HG03575 (cell line): ENCODE data around the gene METRNL.

ENCODE experiments used
- ATAC-seq: cut with Tn5 transposase; IDR thresholded peaks from one replicate; pipeline ENCODE4 v1.9.1; 2021; ENCODE audit not compliant: unreplicated experiment, insufficient number of reproducible peaks, low FRiP score; ENCODE audit errors: extremely low read depth

Gene METRNL

GRCh38 chr17:83086907-83087787 is 7.7 kb downstream of the METRNL start:
- no peak for ATAC-seq

GRCh38 chr17:83087788-83088360 is 8.5 kb downstream of the METRNL start:
- ATAC-seq: no peak

- no peak for ATAC-seq
Observed at GRCh38 chr17:83088451-83088850, 9.0 kb downstream of the METRNL start.

- ATAC-seq: no peak
Observed at GRCh38 chr17:83088909-83089308, 9.5 kb downstream of the METRNL start.

GRCh38 chr17:83089328-83090132 is 10.1 kb downstream of the METRNL start:
- ATAC-seq: no peak

GRCh38 chr17:83090444-83091256 is 11.2 kb downstream of the METRNL start:
- ATAC-seq: no peak

- no peak for ATAC-seq
Observed at GRCh38 chr17:83091257-83092141, 12.1 kb downstream of the METRNL start.

GRCh38 chr17:83092186-83092585 is 12.8 kb downstream of the METRNL start:
- ATAC-seq: no peak

- ATAC-seq: no peak
Observed at GRCh38 chr17:83092931-83093330, 13.5 kb downstream of the METRNL start.

GRCh38 chr17:83093506-83093905 is 14.1 kb downstream of the METRNL start:
- ATAC-seq: no peak

GRCh38 chr17:83094291-83094690 is 14.9 kb downstream of the METRNL start:
- ATAC-seq: no peak

- no peak for ATAC-seq
Observed at GRCh38 chr17:83095016-83095415, 15.6 kb downstream of the METRNL start.

- no peak for ATAC-seq
Observed at GRCh38 chr17:83096401-83097224, 17.2 kb downstream of the METRNL start.

GRCh38 chr17:83097831-83098230 is 18.4 kb downstream of the METRNL start:
- ATAC-seq: no peak

GRCh38 chr17:83098241-83099085 is 19.1 kb downstream of the METRNL start:
- ATAC-seq: no peak

- ATAC-seq: no peak
Observed at GRCh38 chr17:83099086-83099555, 19.7 kb downstream of the METRNL start.
